DND-41 (cell line): Measurements from ENCODE around the gene THSD7A.

Experiments
- ATAC-seq: fragments of 200-7000 bp; cut with Tn5 transposase; 3 replicates; pipeline ENCODE4 v1.9.1; 2021; ENCODE audit warnings: low read depth; ENCODE audit not compliant: insufficient read depth
- DNase-seq: peaks from one replicate; pipeline ENCODE4 v3.0.0-alpha.2; 2020
- H2AFZ ChIP-seq: 2 replicates; pipeline ENCODE4 v1.6.0; 2012; ENCODE audit warnings: low read depth, low read length
- H3K27ac ChIP-seq: 2 replicates; pipeline ENCODE4 v1.5.1; 2012; ENCODE audit warnings: low read length, inconsistent platforms
- H3K27me3 ChIP-seq: fragments of 200-600 bp; sonication (generic); 2 replicates; pipeline ENCODE4 v1.6.0; 2012; ENCODE audit warnings: low read length, mild to moderate bottlenecking, inconsistent platforms; ENCODE audit not compliant: insufficient read depth, poor library complexity
- H3K36me3 ChIP-seq: 2 replicates; pipeline ENCODE4 v1.5.1; 2012; ENCODE audit warnings: low read length, inconsistent platforms; ENCODE audit not compliant: insufficient read depth
- H3K4me1 ChIP-seq: 2 replicates; pipeline ENCODE4 v1.5.1; 2012; ENCODE audit warnings: mild to moderate bottlenecking, low read length; ENCODE audit not compliant: insufficient read depth
- H3K4me2 ChIP-seq: 2 replicates; pipeline ENCODE4 v1.6.0; 2012; ENCODE audit warnings: mild to moderate bottlenecking, moderate library complexity, low read length, inconsistent platforms; ENCODE audit not compliant: insufficient read depth
- H3K4me3 ChIP-seq, 2 experiments: fragments of 200-600 bp in 1 of 2; shearing (Covaris generic) in 1 of 2; 2 replicates each; pipeline ENCODE4 v1.5.1; 2012 to 2016; ENCODE audit warnings: inconsistent platforms in 2 of 2, low read length in 2 of 2, mild to moderate bottlenecking in 2 of 2, low read depth in 1 of 2, moderate library complexity in 1 of 2
- H3K79me2 ChIP-seq: 2 replicates; pipeline ENCODE4 v1.6.0; 2012; ENCODE audit warnings: low read length, inconsistent platforms; ENCODE audit not compliant: insufficient read depth
- H3K9ac ChIP-seq: 2 replicates; pipeline ENCODE4 v1.6.0; 2012; ENCODE audit warnings: low read depth, mild to moderate bottlenecking, inconsistent platforms, low read length, moderate library complexity
- H3K9me3 ChIP-seq: 2 replicates; pipeline ENCODE4 v1.5.1; 2012; ENCODE audit warnings: low read length, moderate library complexity, mild to moderate bottlenecking, inconsistent platforms; ENCODE audit not compliant: insufficient read depth, severe bottlenecking
- H4K20me1 ChIP-seq: 2 replicates; pipeline ENCODE4 v1.6.0; 2012; ENCODE audit warnings: low read length; ENCODE audit not compliant: insufficient read depth
- CTCF ChIP-seq: IDR thresholded peaks from 2 replicates; pipeline ENCODE4 v1.5.1; 2012; ENCODE audit warnings: borderline replicate concordance, low read length, moderate library complexity, mild to moderate bottlenecking; ENCODE audit not compliant: poor library complexity, severe bottlenecking; ENCODE audit errors: extremely low read depth
- EZH2 ChIP-seq: IDR thresholded peaks from 3 replicates; pipeline ENCODE4 v1.6.1; 2012; ENCODE audit warnings: borderline replicate concordance, low read depth, mild to moderate bottlenecking, moderate library complexity, low read length, inconsistent platforms; ENCODE audit not compliant: severe bottlenecking

Gene THSD7A

DNA sequence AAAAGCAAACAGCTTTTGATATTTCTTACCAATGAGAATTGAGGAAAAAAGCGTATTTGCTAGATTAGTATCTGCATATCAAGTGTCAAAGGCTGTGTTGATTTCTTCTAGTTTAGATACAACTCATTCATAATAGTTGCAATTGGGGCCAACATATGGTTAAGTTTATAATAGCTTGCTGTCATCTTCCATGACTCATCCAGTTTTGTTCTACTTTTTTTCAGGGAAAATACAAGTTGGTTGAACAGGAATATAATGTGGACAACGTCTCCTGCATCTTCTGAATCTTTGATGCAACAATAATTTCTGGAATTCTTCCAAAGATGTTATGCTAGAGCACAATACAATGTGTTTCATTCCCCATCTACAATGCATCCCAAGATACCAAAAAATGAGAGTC, 182.0 kb downstream of the THSD7A start:
- H3K4me3 ChIP-seq: no peak overlapping the region
- no peaks in the 10 kb centered on the region for H3K36me3 ChIP-seq
- H2AFZ ChIP-seq: no peak overlapping the region
- no peaks in the 10 kb centered on the region for H3K27me3 ChIP-seq
- no peak overlapping the region for H3K4me2 ChIP-seq
- no peaks in the 10 kb centered on the region for H4K20me1 ChIP-seq
- no peaks in the 10 kb centered on the region for H3K4me1 ChIP-seq
- ATAC-seq (no peak), DNase-seq (no peak)
- no peaks in the 10 kb centered on the region for H3K79me2 ChIP-seq
- TF ChIP-seq EZH2 (no peak), CTCF (no peak)
- H3K9ac ChIP-seq: no peak overlapping the region
- no peaks in the 10 kb centered on the region for H3K9me3 ChIP-seq
- no peak overlapping the region for H3K27ac ChIP-seq

GRCh38 chr7:11648980-11649379, 183.0 kb downstream of the THSD7A start:
- Histone ChIP-seq H3K4me2 (no peak overlapping the region), H3K4me1 (no peaks in the 10 kb centered on the region), H3K27ac (no peak overlapping the region), H2AFZ (no peak overlapping the region), H3K9ac (no peak overlapping the region), H4K20me1 (no peaks in the 10 kb centered on the region), H3K36me3 (no peaks in the 10 kb centered on the region), H3K79me2 (no peaks in the 10 kb centered on the region), H3K9me3 (no peaks in the 10 kb centered on the region), H3K27me3 (no peaks in the 10 kb centered on the region), H3K4me3 (no peak overlapping the region)
- TF ChIP-seq EZH2 (no peak), CTCF (no peak)
- ATAC-seq: no peak
- DNase-seq: no peak

- TF ChIP-seq EZH2 (no peak), CTCF (no peak)
- no peak overlapping the region for H3K4me3 ChIP-seq
- ATAC-seq: no peak
Observed at GRCh38 chr7:11648101-11648500, 183.9 kb downstream of the THSD7A start.

GRCh38 chr7:11642841-11643240, 189.2 kb downstream of the THSD7A start:
- no peak overlapping the region for H3K9ac ChIP-seq
- no peaks in the 10 kb centered on the region for H3K36me3 ChIP-seq
- DNase-seq: no peak
- no peaks in the 10 kb centered on the region for H3K27me3 ChIP-seq
- H4K20me1 ChIP-seq: no peaks in the 10 kb centered on the region
- H3K4me1 ChIP-seq: no peaks in the 10 kb centered on the region
- no peak overlapping the region for H3K4me2 ChIP-seq
- H2AFZ ChIP-seq: no peak overlapping the region
- no peak overlapping the region for H3K27ac ChIP-seq
- no peaks in the 10 kb centered on the region for H3K9me3 ChIP-seq
- H3K4me3 ChIP-seq: no peak overlapping the region
- no peak for ATAC-seq
- no peaks in the 10 kb centered on the region for H3K79me2 ChIP-seq
- TF ChIP-seq EZH2 (no peak), CTCF (no peak)

More at GRCh38 chr7:11648101-11648500, 183.9 kb downstream of the THSD7A start:
- no peak overlapping the region for H2AFZ ChIP-seq
- no peaks in the 10 kb centered on the region for H3K36me3 ChIP-seq
- H3K27ac ChIP-seq: no peak overlapping the region
- H3K9ac ChIP-seq: no peak overlapping the region
- DNase-seq: no peak
- no peaks in the 10 kb centered on the region for H3K9me3 ChIP-seq
- H3K79me2 ChIP-seq: no peaks in the 10 kb centered on the region
- H3K4me2 ChIP-seq: no peak overlapping the region
- no peaks in the 10 kb centered on the region for H3K27me3 ChIP-seq
- H3K4me1 ChIP-seq: no peaks in the 10 kb centered on the region
- H4K20me1 ChIP-seq: no peaks in the 10 kb centered on the region
